Measurements from ENCODE around the gene MTCH2. TPM values are rescaled to one million over a fixed set of nuclear protein-coding genes. Genes with fewer than 3 reads are reported as not detected.

MTCH2 gene
- total RNA-seq, 1 donor: 74.9 TPM

- Histone ChIP-seq H3K27ac (ENCODE audit: low read depth, low read length) (no peak overlapping the region), H3K4me1 (ENCODE audit: insufficient read depth, low read length) (peaks cover 4% of the 10 kb centered on the region), H3K27me3 (ENCODE audit: insufficient read depth, low read length) (peaks cover 11% of the 10 kb centered on the region), H3K79me2 (ENCODE audit: insufficient read depth, low read length) (no peaks in the 10 kb centered on the region), H3K4me2 (ENCODE audit: insufficient read depth, low read length) (no peak overlapping the region), H3K9me3 (ENCODE audit: low read depth, low read length) (no peaks in the 10 kb centered on the region), H4K20me1 (ENCODE audit: insufficient read depth, low read length) (no peaks in the 10 kb centered on the region), H2AFZ (ENCODE audit: low read length) (no peak overlapping the region), H3K4me3 (ENCODE audit: insufficient read depth, low read length) (no peak overlapping the region), H3K36me3 (ENCODE audit: insufficient read depth, low read length) (no peaks in the 10 kb centered on the region)
- TF ChIP-seq CTCF (IDR thresholded peaks at IDR 0.05; ENCODE audit: extremely low read depth, low read depth, low read length): no peak
- peak; percentile 29 for DNase-seq (ENCODE audit: insufficient read length, low spot score, missing footprints)
Observed at GRCh38 chr11:47599902-47600301, 42.5 kb downstream of the MTCH2 start.

- no peaks in the 10 kb centered on the region for H3K36me3 ChIP-seq (ENCODE audit: insufficient read depth, low read length)
- no peak overlapping the region for H3K27ac ChIP-seq (ENCODE audit: low read depth, low read length)
- no peaks in the 10 kb centered on the region for H3K9me3 ChIP-seq (ENCODE audit: low read depth, low read length)
- H4K20me1 ChIP-seq (ENCODE audit: insufficient read depth, low read length): peaks cover 4% of the 10 kb centered on the region
- no peak overlapping the region for H2AFZ ChIP-seq (ENCODE audit: low read length)
- no peak for TF ChIP-seq CTCF (IDR thresholded peaks at IDR 0.05; ENCODE audit: extremely low read depth, low read depth, low read length)
- no peak overlapping the region for H3K4me3 ChIP-seq (ENCODE audit: insufficient read depth, low read length)
- no peak overlapping the region for H3K4me2 ChIP-seq (ENCODE audit: insufficient read depth, low read length)
- H3K27me3 ChIP-seq (ENCODE audit: insufficient read depth, low read length): peaks cover 42% of the 10 kb centered on the region
- H3K4me1 ChIP-seq (ENCODE audit: insufficient read depth, low read length): no peaks in the 10 kb centered on the region
- no peaks in the 10 kb centered on the region for H3K79me2 ChIP-seq (ENCODE audit: insufficient read depth, low read length)
- DNase-seq (ENCODE audit: insufficient read length, low spot score, missing footprints): peak; percentile 72
Observed at GRCh38 chr11:47595967-47596366, 46.4 kb downstream of the MTCH2 start.

- no peaks in the 10 kb centered on the region for H3K36me3 ChIP-seq (ENCODE audit: insufficient read depth, low read length)
- TF ChIP-seq CTCF (IDR thresholded peaks at IDR 0.05; ENCODE audit: extremely low read depth, low read depth, low read length): no peak
- peaks cover 4% of the 10 kb centered on the region for H4K20me1 ChIP-seq (ENCODE audit: insufficient read depth, low read length)
- no peaks in the 10 kb centered on the region for H3K4me1 ChIP-seq (ENCODE audit: insufficient read depth, low read length)
- no peaks in the 10 kb centered on the region for H3K79me2 ChIP-seq (ENCODE audit: insufficient read depth, low read length)
- H3K4me2 ChIP-seq (ENCODE audit: insufficient read depth, low read length): no peak overlapping the region
- peaks cover 51% of the 10 kb centered on the region for H3K27me3 ChIP-seq (ENCODE audit: insufficient read depth, low read length)
- no peaks in the 10 kb centered on the region for H3K9me3 ChIP-seq (ENCODE audit: low read depth, low read length)
- no peak overlapping the region for H2AFZ ChIP-seq (ENCODE audit: low read length)
- DNase-seq (ENCODE audit: insufficient read length, low spot score, missing footprints): peak; percentile 59
- no peak overlapping the region for H3K27ac ChIP-seq (ENCODE audit: low read depth, low read length)
- no peak overlapping the region for H3K4me3 ChIP-seq (ENCODE audit: insufficient read depth, low read length)
Observed at GRCh38 chr11:47595029-47595428, 47.3 kb downstream of the MTCH2 start.

GRCh38 chr11:47593934-47594855, 48.2 kb downstream of the MTCH2 start, which contains the start of gene C1QTNF4:
TSS of gene C1QTNF4 (minus strand) at chr11:47594411. CDS start at chr11:47590810, 3,601 bp downstream.
- Histone ChIP-seq H3K4me2 (ENCODE audit: insufficient read depth, low read length) (peak within 1 kb of the TSS; percentile 39), H2AFZ (ENCODE audit: low read length) (peak within 1 kb of the TSS; percentile 15), H4K20me1 (ENCODE audit: insufficient read depth, low read length) (peaks cover 4% of the 10 kb centered on the region), H3K4me3 (ENCODE audit: insufficient read depth, low read length) (peak within 1 kb of the TSS; percentile 55), H3K79me2 (ENCODE audit: insufficient read depth, low read length) (no peaks in the 10 kb centered on the region), H3K27ac (ENCODE audit: low read depth, low read length) (no peak within 1 kb of the TSS), H3K36me3 (ENCODE audit: insufficient read depth, low read length) (no peaks in the 10 kb centered on the region), H3K9me3 (ENCODE audit: low read depth, low read length) (no peaks in the 10 kb centered on the region), H3K4me1 (ENCODE audit: insufficient read depth, low read length) (no peaks in the 10 kb centered on the region), H3K27me3 (ENCODE audit: insufficient read depth, low read length) (peaks cover 55% of the 10 kb centered on the region)
- peak; percentile 78 for DNase-seq (ENCODE audit: insufficient read length, low spot score, missing footprints)
- TF ChIP-seq CTCF (IDR thresholded peaks at IDR 0.05; ENCODE audit: extremely low read depth, low read depth, low read length): no peak
